Astrocyte (in vitro differentiated cells and primary cell): ENCODE measurements around the gene CTNNA3. TPM values are rescaled to one million over a fixed set of nuclear protein-coding genes. Genes with fewer than 3 reads are reported as not detected.

Experiments used
- DNase-seq: peaks from one replicate; pipeline ENCODE4 v3.0.0-alpha.2; 2010; ENCODE audit warnings: low read depth
- FAIRE-seq: peaks from 2 replicates; lab custom pipeline; 2011; peaks lifted over from hg19 to GRCh38; lab: Jason Lieb, UNC
- H2AFZ ChIP-seq: 2 replicates; pipeline ENCODE4 v1.6.0; 2012; ENCODE audit warnings: low read depth, low read length, inconsistent platforms
- H3K27ac ChIP-seq: 2 replicates; pipeline ENCODE4 v1.5.1; 2011; ENCODE audit warnings: low read depth, low read length, inconsistent platforms
- H3K27me3 ChIP-seq: 2 replicates; pipeline ENCODE4 v1.6.0; 2011; ENCODE audit warnings: low read length, inconsistent platforms; ENCODE audit not compliant: insufficient read depth
- H3K36me3 ChIP-seq: 2 replicates; pipeline ENCODE4 v1.5.1; 2011; ENCODE audit warnings: low read length, inconsistent platforms; ENCODE audit not compliant: insufficient read depth
- H3K4me1 ChIP-seq: 2 replicates; pipeline ENCODE4 v1.5.1; 2011; ENCODE audit warnings: low read length, inconsistent platforms; ENCODE audit not compliant: insufficient read depth
- H3K4me2 ChIP-seq: 2 replicates; pipeline ENCODE4 v1.6.0; 2012; ENCODE audit warnings: low read length, inconsistent platforms
- H3K4me3 ChIP-seq: 2 replicates; pipeline ENCODE4 v1.5.1; 2011; ENCODE audit warnings: low read depth, mild to moderate bottlenecking, low read length, inconsistent platforms; ENCODE audit not compliant: insufficient read depth
- H3K79me2 ChIP-seq: 2 replicates; pipeline ENCODE4 v1.6.0; 2012; ENCODE audit warnings: mild to moderate bottlenecking, low read length, inconsistent platforms; ENCODE audit not compliant: insufficient read depth
- H3K9ac ChIP-seq: 2 replicates; pipeline ENCODE4 v1.6.0; 2012; ENCODE audit warnings: mild to moderate bottlenecking, low read length, inconsistent platforms
- H3K9me3 ChIP-seq: 2 replicates; pipeline ENCODE4 v1.5.1; 2012; ENCODE audit warnings: low read depth, mild to moderate bottlenecking, low read length, inconsistent platforms; ENCODE audit not compliant: insufficient read depth
- H4K20me1 ChIP-seq: 2 replicates; pipeline ENCODE4 v1.6.0; 2012; ENCODE audit warnings: low read length, inconsistent platforms; ENCODE audit not compliant: insufficient read depth
- H3K27ac Mint-ChIP-seq: one replicate; pipeline ENCODE4 v1.8.0; 2021; ENCODE audit warnings: mild to moderate bottlenecking, mixed read lengths; ENCODE audit not compliant: unreplicated experiment
- H3K27me3 Mint-ChIP-seq: one replicate; pipeline ENCODE4 v1.8.0; 2021; ENCODE audit warnings: low read depth, mixed read lengths; ENCODE audit not compliant: unreplicated experiment
- H3K36me3 Mint-ChIP-seq: one replicate; pipeline ENCODE4 v1.8.0; 2021; ENCODE audit warnings: low read depth, mixed read lengths; ENCODE audit not compliant: unreplicated experiment
- H3K4me1 Mint-ChIP-seq: one replicate; pipeline ENCODE4 v1.8.0; 2021; ENCODE audit warnings: low read depth, mixed read lengths; ENCODE audit not compliant: unreplicated experiment
- H3K4me3 Mint-ChIP-seq: one replicate; pipeline ENCODE4 v1.8.0; 2021; ENCODE audit warnings: mild to moderate bottlenecking, moderate library complexity, mixed read lengths; ENCODE audit not compliant: unreplicated experiment
- H3K9me3 Mint-ChIP-seq: one replicate; pipeline ENCODE4 v1.8.0; 2021; ENCODE audit warnings: mild to moderate bottlenecking, mixed read lengths; ENCODE audit not compliant: unreplicated experiment
- CTCF ChIP-seq: IDR thresholded peaks from 2 replicates; pipeline ENCODE4 v1.5.1; 2011; ENCODE audit warnings: low read depth, mild to moderate bottlenecking, inconsistent platforms, low read length, moderate library complexity; ENCODE audit not compliant: insufficient read depth
- EZH2 ChIP-seq: IDR thresholded peaks from 2 replicates; pipeline ENCODE4 v1.6.1; 2012; ENCODE audit warnings: mild to moderate bottlenecking, low read length, inconsistent platforms; ENCODE audit not compliant: insufficient read depth
- total RNA-seq: library from RNA; stranded (reverse); gene quantifications from 2 replicates; pipeline ENCODE4 v1.2.1, GENCODE V29; 2021

Gene CTNNA3
- total RNA-seq, 1 donor from 2014 or later: 0.73 TPM

GRCh38 chr10:66823301-66823700 lies 872.7 kb downstream of the CTNNA3 start:
- no peaks in the 10 kb centered on the region for H3K79me2 ChIP-seq
- Mint-ChIP-seq H3K9me3 (no peaks in the 10 kb centered on the region), H3K36me3 (no peaks in the 10 kb centered on the region), H3K27me3 (no peaks in the 10 kb centered on the region), H3K4me1 (peaks cover 21% of the 10 kb centered on the region), H3K4me3 (no peak overlapping the region), H3K27ac (no peak overlapping the region)
- no peak overlapping the region for H2AFZ ChIP-seq
- no peak overlapping the region for H3K27ac ChIP-seq
- no peaks in the 10 kb centered on the region for H3K27me3 ChIP-seq
- H3K9me3 ChIP-seq: no peaks in the 10 kb centered on the region
- H3K9ac ChIP-seq: no peak overlapping the region
- DNase-seq (no peak), FAIRE-seq (no peak)
- H3K4me1 ChIP-seq: peaks cover 7% of the 10 kb centered on the region
- no peak overlapping the region for H3K4me2 ChIP-seq
- no peaks in the 10 kb centered on the region for H4K20me1 ChIP-seq
- TF ChIP-seq CTCF (no peak), EZH2 (no peak)
- H3K4me3 ChIP-seq: no peak overlapping the region
- H3K36me3 ChIP-seq: no peaks in the 10 kb centered on the region

- H3K4me1 Mint-ChIP-seq: peaks cover 17% of the 10 kb centered on the region
- Histone ChIP-seq H3K4me3 (no peak overlapping the region), H3K27me3 (no peaks in the 10 kb centered on the region), H3K9ac (no peak overlapping the region), H4K20me1 (no peaks in the 10 kb centered on the region), H3K4me2 (no peak overlapping the region), H3K79me2 (no peaks in the 10 kb centered on the region), H3K9me3 (no peaks in the 10 kb centered on the region), H3K27ac (no peak overlapping the region), H3K4me1 (peaks cover 7% of the 10 kb centered on the region), H3K36me3 (no peaks in the 10 kb centered on the region), H2AFZ (no peak overlapping the region)
- H3K36me3 Mint-ChIP-seq: no peaks in the 10 kb centered on the region
- no peak for TF ChIP-seq CTCF
- no peak for TF ChIP-seq EZH2
- peak overlapping the region; percentile 53 for H3K27ac Mint-ChIP-seq
- no peaks in the 10 kb centered on the region for H3K27me3 Mint-ChIP-seq
- no peak for DNase-seq
- FAIRE-seq: no peak
- no peaks in the 10 kb centered on the region for H3K9me3 Mint-ChIP-seq
- no peak overlapping the region for H3K4me3 Mint-ChIP-seq
Measured at GRCh38 chr10:66822801-66823200, 873.2 kb downstream of the CTNNA3 start.

- Histone ChIP-seq H2AFZ (no peak overlapping the region), H3K4me1 (no peaks in the 10 kb centered on the region), H3K27ac (no peak overlapping the region), H3K9me3 (no peaks in the 10 kb centered on the region), H3K9ac (no peak overlapping the region), H3K4me3 (no peak overlapping the region), H4K20me1 (no peaks in the 10 kb centered on the region), H3K79me2 (no peaks in the 10 kb centered on the region), H3K27me3 (no peaks in the 10 kb centered on the region), H3K4me2 (no peak overlapping the region), H3K36me3 (no peaks in the 10 kb centered on the region)
- no peaks in the 10 kb centered on the region for H3K9me3 Mint-ChIP-seq
- DNase-seq: no peak
- H3K36me3 Mint-ChIP-seq: no peaks in the 10 kb centered on the region
- H3K4me1 Mint-ChIP-seq: peaks cover 8% of the 10 kb centered on the region
- no peak overlapping the region for H3K4me3 Mint-ChIP-seq
- H3K27ac Mint-ChIP-seq: no peak overlapping the region
- TF ChIP-seq EZH2: no peak
- TF ChIP-seq CTCF: no peak
- no peaks in the 10 kb centered on the region for H3K27me3 Mint-ChIP-seq
- no peak for FAIRE-seq
Measured at GRCh38 chr10:66819691-66820090, 876.3 kb downstream of the CTNNA3 start.
